ENCODE measurements around the gene MACROH2A1.
A peak's percentile ranks its signal among the peaks of the same experiment; 100 is the strongest.
"Not testable (repeated sequence)": the region's sequence is repeated elsewhere in the genome, so short reads cannot be mapped to it uniquely, and the experiment has no call there.

Gene MACROH2A1

GRCh38 chr5:135376961-135377624, 21.9 kb downstream of the MACROH2A1 start:
- DNase-seq = peak; percentile 81

- DNase-seq = no peak
Observed at GRCh38 chr5:135375040-135375793, 23.8 kb downstream of the MACROH2A1 start.

DNA sequence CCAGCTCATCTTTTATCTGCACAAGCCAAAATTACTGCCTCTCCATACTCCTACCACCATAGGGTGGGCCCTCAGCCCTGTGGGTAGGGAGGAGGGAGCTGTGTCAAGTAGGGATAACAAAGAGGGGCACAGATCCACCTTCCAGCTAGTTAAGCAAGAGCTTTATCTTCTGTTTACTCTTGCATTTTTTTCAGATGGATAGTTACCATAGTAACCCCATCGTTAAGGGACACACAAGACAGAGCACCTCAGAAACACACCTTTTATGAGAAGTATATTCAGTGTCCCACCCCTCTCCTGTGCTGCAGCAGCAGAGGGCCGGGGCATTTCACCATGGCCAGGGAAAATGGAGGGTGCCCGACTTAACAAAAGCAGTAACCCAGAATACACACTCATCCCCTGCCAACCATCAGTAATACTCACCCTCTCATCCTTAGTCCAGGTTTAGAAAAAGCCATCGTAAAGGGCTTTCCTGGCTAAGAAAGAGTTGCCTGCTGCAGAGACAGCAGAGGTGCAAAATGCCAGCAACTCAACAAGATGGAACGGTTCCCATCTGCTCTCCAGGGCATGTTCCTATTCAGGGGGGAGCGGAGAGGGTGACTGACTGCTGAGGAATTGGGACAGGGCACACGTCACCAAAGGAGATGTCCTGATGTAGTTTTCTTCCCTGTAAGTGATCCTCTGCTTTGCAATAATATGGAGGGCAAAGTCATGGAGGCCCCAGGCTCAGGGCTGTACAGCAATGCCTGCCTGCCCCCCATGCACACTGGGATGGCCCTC, 25.1 kb downstream of the MACROH2A1 start:
- DNase-seq = no peak

GRCh38 chr5:135372654-135373381, 26.2 kb downstream of the MACROH2A1 start:
- DNase-seq = no peak

DNA sequence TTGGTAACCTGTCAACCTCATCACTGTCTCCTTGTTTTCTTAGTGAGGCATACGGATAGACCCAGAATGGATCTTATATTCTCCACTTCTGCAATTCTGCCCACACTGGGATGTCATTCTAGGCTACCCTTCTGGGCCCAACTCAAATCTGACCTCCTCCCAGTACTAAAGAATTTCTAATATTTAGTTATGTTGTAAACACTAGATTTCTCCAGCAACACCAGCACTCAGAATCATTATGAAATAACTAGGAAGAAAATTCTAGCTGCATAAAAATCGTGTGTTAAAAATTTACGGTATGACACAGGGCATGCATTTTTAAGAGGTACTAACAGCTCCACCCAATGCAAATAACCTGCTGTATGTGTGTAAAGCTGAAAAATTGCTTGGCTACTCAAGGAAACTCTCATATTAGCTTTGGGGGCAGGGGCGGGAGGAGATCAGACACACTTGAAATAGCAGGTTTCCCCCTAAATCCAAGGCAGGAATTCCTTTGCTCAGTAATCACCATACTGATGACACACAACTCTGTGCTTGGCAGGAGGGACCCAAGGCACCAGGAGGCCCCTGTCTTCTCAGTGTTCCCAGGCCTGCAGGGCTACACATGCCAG, 27.3 kb downstream of the MACROH2A1 start:
- no peak for DNase-seq

DNA sequence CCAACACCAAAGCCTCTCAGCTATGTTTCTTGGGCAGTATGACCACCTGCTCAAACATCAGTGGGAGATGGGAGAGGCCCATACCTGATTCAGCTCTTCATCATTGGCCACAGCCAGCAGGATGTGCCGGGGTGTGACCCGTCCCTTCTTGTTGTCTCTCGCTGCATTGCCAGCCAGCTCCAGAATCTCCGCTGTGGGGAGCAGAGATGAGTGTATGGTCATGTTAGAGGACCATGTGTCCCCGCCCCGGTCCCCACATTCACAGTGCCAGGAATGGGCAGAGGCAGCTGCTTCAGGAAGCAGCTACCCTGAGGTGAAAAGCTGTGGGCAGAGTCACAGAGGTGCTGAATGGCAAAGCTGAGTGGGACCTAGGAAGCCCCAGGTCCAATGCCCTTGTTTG, 29.1 kb downstream of the MACROH2A1 start:
- DNase-seq = no peak

DNA sequence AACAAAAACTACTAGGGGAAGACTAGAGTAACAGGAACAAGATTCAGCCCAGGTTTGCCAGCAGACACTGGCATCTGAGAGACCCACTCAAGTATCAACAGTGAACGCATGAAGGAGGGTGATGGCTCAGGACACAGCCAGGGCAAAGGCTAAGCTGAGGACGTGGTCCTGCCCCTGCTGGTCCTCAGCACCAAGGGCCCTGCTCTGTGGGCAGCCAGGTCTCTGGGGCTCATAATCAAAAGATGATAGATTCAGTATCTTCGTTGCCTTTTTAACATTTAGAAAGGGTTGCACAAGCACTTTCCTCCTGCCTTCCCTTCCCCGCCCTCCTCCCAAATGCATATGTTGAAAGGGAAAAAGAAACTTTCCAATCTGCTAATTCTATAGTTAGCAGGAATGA, 31.5 kb downstream of the MACROH2A1 start:
- DNase-seq = no peak

DNA sequence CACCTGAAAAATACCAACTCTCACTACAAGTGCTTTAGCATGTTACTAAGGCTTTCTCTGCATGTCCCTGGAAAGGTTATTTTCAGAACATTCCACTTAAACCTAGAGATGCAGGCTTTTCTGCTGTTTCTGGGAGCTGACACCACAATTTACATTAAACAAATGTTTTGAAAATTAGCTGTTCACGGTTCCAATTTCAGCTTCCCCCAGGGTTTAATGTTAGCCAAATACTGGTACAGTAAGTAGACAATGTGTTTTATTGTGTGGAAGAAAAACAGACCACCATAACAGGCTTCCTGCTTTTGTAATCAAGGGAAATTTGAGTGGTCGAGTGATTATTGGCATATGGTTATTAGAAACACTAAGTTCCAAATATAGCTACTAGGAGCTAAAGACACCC, 32.0 kb downstream of the MACROH2A1 start:
- no peak for DNase-seq

DNA sequence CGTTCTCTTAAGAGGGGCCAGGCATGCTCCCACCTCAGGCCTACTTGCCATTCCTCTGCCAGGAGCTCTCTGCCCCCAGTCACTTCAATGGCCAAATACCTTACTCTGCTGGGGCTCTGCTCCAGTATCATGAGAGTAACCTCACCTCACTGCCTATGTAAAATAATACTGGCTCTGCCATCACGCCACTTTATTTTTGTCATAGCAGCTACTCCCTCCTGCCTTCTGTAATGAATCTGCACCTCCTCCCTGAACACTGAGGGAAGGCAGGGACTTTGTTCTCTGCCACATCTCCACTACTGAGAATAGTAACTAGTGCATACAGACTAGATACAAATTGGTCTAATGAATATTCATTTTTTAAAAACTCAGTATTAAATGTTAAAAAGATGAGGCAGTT, 33.8 kb downstream of the MACROH2A1 start:
- DNase-seq = no peak

GRCh38 chr5:135364421-135365262, 34.4 kb downstream of the MACROH2A1 start:
- DNase-seq = no peak

DNA sequence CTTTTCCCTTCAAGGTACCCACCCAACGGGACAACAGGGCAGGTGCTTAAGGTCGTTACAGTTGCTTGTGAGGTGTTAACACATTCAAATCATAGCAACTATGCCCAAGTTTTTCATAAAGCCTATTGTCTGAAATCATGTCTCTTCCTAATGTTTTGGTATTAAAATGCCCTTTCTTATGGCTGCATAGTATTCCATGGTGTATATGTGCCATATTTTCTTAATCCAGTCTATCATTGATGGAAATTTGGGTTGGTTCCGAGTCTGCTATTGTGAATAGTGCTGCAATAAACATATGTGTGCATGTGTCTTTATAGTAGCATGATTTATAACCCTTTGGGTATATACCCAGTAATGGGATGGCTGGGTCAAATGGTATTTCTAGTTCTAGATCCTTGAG, 35.7 kb downstream of the MACROH2A1 start:
- DNase-seq = not testable (repeated sequence)

DNA sequence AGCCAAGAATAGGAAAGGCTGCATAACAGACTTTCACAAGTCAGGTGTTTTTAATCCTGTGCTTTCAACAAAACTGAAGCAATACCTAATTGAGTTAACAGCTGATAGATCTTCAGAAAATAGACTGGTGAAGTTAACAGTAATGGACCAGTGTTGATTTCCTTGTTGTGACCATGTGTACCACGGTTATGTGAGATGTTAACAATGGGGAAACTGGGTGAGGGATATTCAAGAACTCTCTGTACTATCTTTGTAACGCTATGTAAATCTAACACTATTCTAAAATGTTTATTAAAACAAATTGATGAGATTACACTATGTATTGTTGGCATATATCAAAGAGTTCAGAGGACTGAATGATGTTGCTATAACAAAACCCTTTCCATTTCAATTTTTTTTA, 36.9 kb downstream of the MACROH2A1 start:
- no peak for DNase-seq

DNA sequence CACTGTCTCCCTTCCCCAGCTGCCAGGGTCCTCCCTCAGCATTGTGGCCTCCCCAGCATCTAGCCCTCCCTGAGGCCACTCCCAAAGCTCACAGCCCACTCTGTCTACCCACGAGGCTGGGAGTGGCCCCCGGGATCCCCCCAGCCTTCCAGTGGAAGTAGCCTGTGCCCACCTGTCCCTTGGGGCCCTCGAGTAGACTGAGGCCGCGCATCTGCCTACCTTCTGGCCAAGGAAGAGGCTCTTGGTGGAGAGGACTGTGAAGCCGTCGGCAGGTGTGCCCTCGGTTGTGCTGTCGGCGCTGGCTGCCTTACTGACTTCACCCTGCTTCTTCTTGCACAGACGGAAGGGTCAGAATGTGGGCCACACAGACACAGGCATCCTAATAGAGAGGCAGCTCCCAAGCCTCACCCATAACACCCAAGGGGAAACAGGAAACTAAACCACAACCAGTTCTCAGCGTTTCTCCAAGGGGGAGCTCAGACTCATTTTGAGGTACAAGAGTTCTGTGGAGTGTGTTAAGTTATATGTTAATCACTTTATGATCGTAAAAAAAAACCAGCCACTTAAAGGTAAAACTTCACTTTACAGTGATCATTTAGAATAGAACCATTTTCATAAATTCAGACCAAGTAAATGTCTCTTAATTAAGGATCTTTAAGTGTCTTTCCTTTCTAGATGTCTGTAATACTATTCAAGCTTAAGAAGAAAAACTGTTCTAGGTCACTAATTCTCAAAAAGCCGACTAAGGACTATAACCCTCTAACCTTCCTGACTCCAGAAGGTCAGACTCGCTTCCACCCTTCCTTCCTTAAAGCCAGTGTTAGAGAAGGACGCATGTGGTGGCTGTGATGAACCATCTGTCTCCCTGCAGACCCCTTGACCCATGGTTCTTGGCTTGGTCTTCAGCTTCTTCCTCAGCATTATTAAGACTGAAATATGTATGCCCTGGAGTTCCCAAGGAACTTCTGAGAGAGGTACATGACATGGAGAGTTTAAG, 38.5 kb downstream of the MACROH2A1 start:
- DNase-seq = no peak

DNA sequence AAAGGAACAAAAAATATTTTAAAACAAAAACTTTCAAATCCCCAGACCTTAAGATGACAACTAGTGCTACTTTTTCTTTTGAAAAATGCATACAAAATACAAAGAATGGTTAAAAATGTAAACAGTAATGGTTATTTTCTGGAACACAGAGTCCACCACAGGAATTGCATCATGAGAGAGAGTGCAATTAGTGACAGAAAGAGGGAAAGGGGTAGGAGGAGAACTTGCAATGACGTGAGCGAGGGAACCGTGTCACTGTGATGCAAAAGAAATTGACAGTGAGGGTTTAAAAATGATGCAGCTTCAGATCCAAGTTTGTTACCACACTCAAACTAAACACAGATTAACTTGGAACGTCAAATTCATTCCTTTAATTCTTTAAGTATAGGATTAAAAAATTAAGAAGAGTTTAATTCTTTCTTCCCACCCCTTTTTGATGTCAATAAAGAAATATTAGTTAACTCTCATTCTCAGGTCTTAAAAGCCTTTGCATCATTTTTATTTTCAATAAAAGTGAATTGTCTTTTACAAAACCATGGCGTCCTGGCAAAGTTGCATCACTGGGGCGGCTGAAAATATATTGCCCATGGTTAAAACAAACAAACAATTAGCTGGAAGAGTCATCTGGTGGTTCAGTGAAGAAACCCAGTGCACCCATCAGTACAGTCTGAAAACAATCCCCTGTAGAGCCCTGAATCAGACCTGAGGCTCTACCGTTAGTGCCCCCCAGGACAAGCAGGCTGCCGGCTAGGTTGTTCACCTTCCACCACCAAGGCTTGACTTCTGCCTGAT, 39.5 kb downstream of the MACROH2A1 start:
- DNase-seq = peak; percentile 28

GRCh38 chr5:135357685-135358084, 41.3 kb downstream of the MACROH2A1 start:
- no peak for DNase-seq

DNA sequence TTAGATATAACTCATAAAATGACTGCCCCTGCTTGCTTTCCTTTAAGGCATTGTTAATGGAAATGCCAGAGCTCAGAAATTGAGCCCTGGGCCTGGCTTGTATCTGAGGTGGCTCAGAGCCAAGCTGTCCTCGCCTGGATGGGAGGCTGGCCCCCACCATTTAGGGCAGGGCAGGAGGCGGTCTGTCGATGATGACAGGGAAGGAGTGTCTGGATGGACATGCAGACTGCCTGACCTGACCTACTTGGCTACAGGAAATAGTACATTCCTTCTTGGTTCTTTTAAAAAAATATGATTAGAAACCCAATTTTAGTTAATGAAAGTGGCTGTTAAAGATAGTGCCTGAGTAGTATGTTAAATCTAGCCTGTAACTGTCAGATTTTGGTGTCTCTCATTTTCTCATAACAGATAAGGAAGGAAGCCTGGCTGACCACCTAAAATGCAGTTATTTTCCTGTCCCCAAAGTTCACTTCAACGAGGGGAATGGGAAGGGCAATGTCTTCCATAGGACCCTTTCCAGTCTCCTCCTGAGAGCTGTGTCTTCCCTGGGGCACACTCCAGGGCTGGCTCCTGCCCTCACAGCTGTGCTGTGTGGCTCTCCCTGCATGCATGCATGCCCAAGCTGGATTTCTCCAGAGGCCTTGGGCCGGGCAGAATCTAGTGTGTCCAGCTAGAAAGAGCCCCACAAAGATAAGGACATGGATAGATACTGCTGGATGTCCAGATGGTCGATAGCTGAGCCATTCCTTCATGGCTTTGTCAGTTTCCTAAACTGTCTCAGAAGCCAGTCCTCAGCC, 42.3 kb downstream of the MACROH2A1 start:
- no peak for DNase-seq

GRCh38 chr5:135355169-135355568, 43.9 kb downstream of the MACROH2A1 start:
- DNase-seq = no peak

DNA sequence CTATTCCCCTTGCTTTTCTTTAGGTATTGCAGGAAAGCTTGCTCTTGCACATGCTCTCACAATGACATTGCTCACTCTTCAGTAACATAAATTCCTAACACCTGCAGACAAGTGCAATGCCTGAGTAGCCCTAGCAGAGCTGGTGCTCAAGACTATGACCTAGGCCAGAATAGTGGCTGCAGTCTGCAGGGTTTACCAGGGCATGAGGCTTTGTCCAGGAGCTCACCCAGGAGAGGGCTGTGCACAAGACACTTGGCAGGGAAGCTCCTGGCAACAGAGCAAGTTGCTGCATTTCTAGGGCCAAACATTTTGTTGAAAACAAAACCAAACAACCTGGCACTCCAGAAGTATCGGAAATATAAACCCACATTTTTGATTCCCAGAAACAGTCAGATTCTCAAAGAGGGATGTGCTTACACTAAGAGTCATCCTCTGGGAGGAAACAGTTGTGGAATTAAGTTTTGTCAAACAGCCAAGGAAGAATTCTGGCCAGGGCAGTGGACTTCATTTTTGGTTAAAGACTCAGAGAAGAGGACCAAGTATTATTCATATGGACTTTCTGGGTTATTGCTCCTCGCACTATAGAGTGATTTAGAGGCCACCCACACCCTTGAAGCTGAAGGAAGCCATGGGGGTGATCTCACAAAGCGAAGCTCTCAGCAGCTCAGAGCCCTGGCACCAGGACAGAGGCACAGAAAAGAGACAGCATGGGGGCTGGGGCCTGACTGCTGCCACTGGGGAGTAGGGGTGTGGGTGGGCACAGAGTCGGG, 44.9 kb downstream of the MACROH2A1 start:
- no peak for DNase-seq
